Hepatocyte (in vitro differentiated cells): Measurements from ENCODE around the gene CCDC63. TPM values are rescaled to one million over a fixed set of nuclear protein-coding genes. Genes with fewer than 3 reads are reported as not detected.

ENCODE experiments used
- DNase-seq: peaks from one replicate; pipeline ENCODE4 v3.0.0-alpha.2; 2016; ENCODE audit warnings: low spot score
- H2AFZ ChIP-seq: fragments of 200-600 bp; sonication (generic); 2 replicates; pipeline ENCODE4 v1.6.0; 2016; ENCODE audit warnings: antibody characterized with exemption, mild to moderate bottlenecking
- H3K27ac ChIP-seq: fragments of 200-600 bp; sonication (generic); 2 replicates; pipeline ENCODE4 v1.5.1; 2016; ENCODE audit warnings: mild to moderate bottlenecking
- H3K27me3 ChIP-seq: fragments of 200-600 bp; sonication (generic); 2 replicates; pipeline ENCODE4 v1.6.1; 2016
- H3K36me3 ChIP-seq: fragments of 200-600 bp; sonication (generic); replicated peaks from 2 replicates; pipeline ENCODE4 v1.5.1; 2016; ENCODE audit warnings: low read depth; ENCODE audit not compliant: insufficient read depth
- H3K4me1 ChIP-seq: fragments of 200-600 bp; sonication (generic); 2 replicates; pipeline ENCODE4 v1.5.1; 2016; ENCODE audit warnings: mild to moderate bottlenecking, moderate library complexity; ENCODE audit not compliant: insufficient read depth
- H3K4me2 ChIP-seq: fragments of 200-600 bp; sonication (generic); 2 replicates; pipeline ENCODE4 v1.6.0; 2016
- H3K4me3 ChIP-seq: fragments of 200-600 bp; sonication (generic); 2 replicates; pipeline ENCODE4 v1.5.1; 2016; ENCODE audit warnings: mild to moderate bottlenecking
- H3K79me2 ChIP-seq: fragments of 200-600 bp; sonication (generic); 2 replicates; pipeline ENCODE4 v1.6.0; 2017; ENCODE audit warnings: mild to moderate bottlenecking
- H3K9me2 ChIP-seq: fragments of 200-600 bp; sonication (generic); replicated peaks from 2 replicates; pipeline ENCODE4 v1.6.0; 2017; ENCODE audit warnings: mild to moderate bottlenecking; ENCODE audit not compliant: insufficient read depth
- H3K9me3 ChIP-seq: fragments of 200-600 bp; sonication (generic); 2 replicates; pipeline ENCODE4 v1.5.1; 2016; ENCODE audit warnings: low read depth, mild to moderate bottlenecking
- H4K20me1 ChIP-seq: fragments of 200-600 bp; sonication (generic); 2 replicates; pipeline ENCODE4 v1.6.0; 2016; ENCODE audit warnings: mild to moderate bottlenecking; ENCODE audit not compliant: insufficient read depth, poor library complexity, severe bottlenecking
- CTCF ChIP-seq: fragments of 200-600 bp; sonication (generic); IDR thresholded peaks from 2 replicates; pipeline ENCODE4 v1.5.1; 2016; ENCODE audit warnings: antibody characterized with exemption, mild to moderate bottlenecking; ENCODE audit not compliant: poor library complexity
- EZH2 ChIP-seq: fragments of 200-600 bp; sonication (generic); IDR thresholded peaks from 2 replicates; pipeline ENCODE4 v1.6.1; 2016; ENCODE audit warnings: antibody characterized with exemption, mild to moderate bottlenecking, borderline replicate concordance
- EZH2phosphoT487 ChIP-seq: fragments of 200-600 bp; sonication (generic); IDR thresholded peaks from one replicate; pipeline ENCODE4 v1.6.1; 2018; ENCODE audit warnings: antibody characterized with exemption, mild to moderate bottlenecking, low read depth, moderate library complexity; ENCODE audit not compliant: unreplicated experiment, severe bottlenecking
- WGBS: methylation state at CpG from one replicate; pipeline ENCODE4 v1.1.6; 2016; ENCODE audit warnings: low lambda C conversion rate; ENCODE audit errors: missing lambda C conversion rate; 5-methylcytosine and 5-hydroxymethylcytosine counted together
- polyA plus RNA-seq: library from polyadenylated mRNA; unstranded; fragments of >200 nt; fragmentation: Nextera tagmentation; extraction: Ambion mirVana; gene quantifications from 2 replicates; pipeline ENCODE4 v1.2.1, GENCODE V29; 2016
- total RNA-seq: library from RNA; depleted of rRNA; stranded (reverse); fragments of >200 nt; gene quantifications from 2 replicates; pipeline ENCODE4 v1.2.3, GENCODE V29; 2014

CCDC63 gene
- total and polyA plus RNA-seq, 2 experiments from 2014 or later, result not detected

GRCh38 chr12:110863161-110863560 lies 16.4 kb downstream of the CCDC63 start:
- Histone ChIP-seq H2AFZ (no peak overlapping the region), H3K36me3 (no peaks in the 10 kb centered on the region), H3K79me2 (no peaks in the 10 kb centered on the region), H3K27me3 (no peaks in the 10 kb centered on the region), H3K27ac (no peak overlapping the region), H4K20me1 (no peaks in the 10 kb centered on the region), H3K9me3 (no peaks in the 10 kb centered on the region), H3K4me1 (no peaks in the 10 kb centered on the region), H3K9me2 (no peaks in the 10 kb centered on the region), H3K4me2 (no peak overlapping the region), H3K4me3 (no peak overlapping the region)
- DNase-seq, result no peak
- WGBS, result 92% methylated on average over 7 of the region's 7 CpGs
- TF ChIP-seq EZH2phosphoT487, result no peak
- no peak for TF ChIP-seq CTCF
- no peak for TF ChIP-seq EZH2

- TF ChIP-seq CTCF, result no peak
- TF ChIP-seq EZH2, result no peak
- TF ChIP-seq EZH2phosphoT487, result no peak
- Histone ChIP-seq H3K4me2 (no peak overlapping the region), H3K27me3 (no peaks in the 10 kb centered on the region), H3K9me2 (no peaks in the 10 kb centered on the region), H3K79me2 (no peaks in the 10 kb centered on the region), H4K20me1 (no peaks in the 10 kb centered on the region), H3K4me3 (no peak overlapping the region), H3K27ac (no peak overlapping the region), H3K4me1 (no peaks in the 10 kb centered on the region), H3K9me3 (no peaks in the 10 kb centered on the region), H3K36me3 (no peaks in the 10 kb centered on the region), H2AFZ (no peak overlapping the region)
- DNase-seq, result no peak
- WGBS, result 92% methylated on average over 6 of the region's 6 CpGs
Measured at GRCh38 chr12:110865521-110865920, 18.7 kb downstream of the CCDC63 start.

- TF ChIP-seq CTCF (no peak), EZH2 (no peak), EZH2phosphoT487 (no peak)
- DNase-seq, result no peak
- H3K4me1 ChIP-seq, result no peaks in the 10 kb centered on the region
- no peaks in the 10 kb centered on the region for H3K27me3 ChIP-seq
- no peaks in the 10 kb centered on the region for H3K79me2 ChIP-seq
- H3K4me2 ChIP-seq, result no peak overlapping the region
- no peaks in the 10 kb centered on the region for H4K20me1 ChIP-seq
- no peak overlapping the region for H3K27ac ChIP-seq
- no peaks in the 10 kb centered on the region for H3K9me3 ChIP-seq
- H3K36me3 ChIP-seq, result no peaks in the 10 kb centered on the region
- H3K4me3 ChIP-seq, result no peak overlapping the region
- WGBS, result 85% methylated on average over 3 of the region's 3 CpGs
- no peak overlapping the region for H2AFZ ChIP-seq
- H3K9me2 ChIP-seq, result no peaks in the 10 kb centered on the region
Measured at GRCh38 chr12:110869026-110869425, 22.2 kb downstream of the CCDC63 start.

GRCh38 chr12:110869803-110870202 lies 23.0 kb downstream of the CCDC63 start:
- Histone ChIP-seq H3K79me2 (no peaks in the 10 kb centered on the region), H3K9me2 (no peaks in the 10 kb centered on the region), H3K36me3 (no peaks in the 10 kb centered on the region), H2AFZ (no peak overlapping the region), H3K9me3 (no peaks in the 10 kb centered on the region), H3K4me2 (no peak overlapping the region), H3K27ac (no peak overlapping the region), H4K20me1 (no peaks in the 10 kb centered on the region), H3K27me3 (no peaks in the 10 kb centered on the region), H3K4me3 (no peak overlapping the region), H3K4me1 (no peaks in the 10 kb centered on the region)
- DNase-seq, result no peak
- no peak for TF ChIP-seq EZH2phosphoT487
- TF ChIP-seq EZH2, result no peak
- no peak for TF ChIP-seq CTCF
- WGBS, result 86% methylated on average over 5 of the region's 5 CpGs
